Uterus (tissue), 4 donors: ENCODE measurements around the gene ACSS2. TPM values are rescaled to one million over a fixed set of nuclear protein-coding genes. Genes with fewer than 3 reads are reported as not detected.

ENCODE experiments used
- DNase-seq, 2 donors: peaks; one replicate each; pipeline ENCODE4 v3.0.0-alpha.2; 2019 to 2020
- H3K27ac ChIP-seq, 2 donors: fragments of 200-600 bp; sonication (generic); 1 replicate in 1 of 2; 2 replicates in 1 of 2; pipeline ENCODE4 v1.5.1; 2016 to 2018
- H3K27me3 ChIP-seq, 2 donors: fragments of 200-600 bp; sonication (generic); one replicate each; pipeline ENCODE4 v1.5.1; 2018 to 2019; ENCODE audit warnings: control low read depth in 1 of 2
- H3K36me3 ChIP-seq, 2 donors: fragments of 200-600 bp; sonication (generic); one replicate each; pipeline ENCODE4 v1.5.1; 2019; ENCODE audit warnings: control low read depth in 1 of 2
- H3K4me1 ChIP-seq, 2 donors: fragments of 200-600 bp; sonication (generic); one replicate each; pipeline ENCODE4 v1.5.1; 2018 to 2019; ENCODE audit warnings: control low read depth in 1 of 2
- H3K4me3 ChIP-seq, 2 donors: fragments of 200-600 bp; sonication (generic); 1 replicate in 1 of 2; 2 replicates in 1 of 2; pipeline ENCODE4 v1.5.1; 2018 to 2019; ENCODE audit warnings: mild to moderate bottlenecking in 1 of 2
- H3K9me3 ChIP-seq, 2 donors: fragments of 200-600 bp; sonication (generic); one replicate each; pipeline ENCODE4 v1.5.1; 2019; ENCODE audit warnings: control low read depth in 1 of 2
- POLR2A ChIP-seq, 2 donors: fragments of 450-650 bp; IDR thresholded peaks; one replicate each; pipeline ENCODE4 v1.6.1; 2016; ENCODE audit warnings: antibody characterized with exemption in 2 of 2, mild to moderate bottlenecking in 1 of 2, moderate library complexity in 1 of 2
- intact Hi-C: fragments of 100-400 bp; cut with DNase I; formaldehyde crosslinking; loops from one replicate; pipeline ENCODE4 v1.15.1; 2023; ENCODE audit warnings: low total_unique reads
- total RNA-seq, 4 donors: library from RNA; depleted of rRNA in 3 of 4; stranded (reverse); fragments of >200 nt in 3 of 4; gene quantifications; one replicate each; pipeline versions ENCODE4 v1.1.0 to v1.2.4, GENCODE V29; 2014 to 2023
- TF ChIP-seq, protein P1 (sequence below), 4 experiments: fragments of 200-600 bp in 2 of 4; fragments of 450-650 bp in 2 of 4; sonication (generic) in 2 of 4; IDR thresholded peaks; one replicate each; pipeline ENCODE4 v1.5.1; 2016 to 2019; ENCODE audit warnings: antibody characterized with exemption in 4 of 4, mild to moderate bottlenecking in 2 of 4, moderate library complexity in 1 of 4
- donor health status: DM: yes; HTN: yes; CAD: no.

The ACSS2 gene
- total RNA-seq, 4 donors from 2014 or later: 18.8 to 138 (median 48.7) TPM

DNA sequence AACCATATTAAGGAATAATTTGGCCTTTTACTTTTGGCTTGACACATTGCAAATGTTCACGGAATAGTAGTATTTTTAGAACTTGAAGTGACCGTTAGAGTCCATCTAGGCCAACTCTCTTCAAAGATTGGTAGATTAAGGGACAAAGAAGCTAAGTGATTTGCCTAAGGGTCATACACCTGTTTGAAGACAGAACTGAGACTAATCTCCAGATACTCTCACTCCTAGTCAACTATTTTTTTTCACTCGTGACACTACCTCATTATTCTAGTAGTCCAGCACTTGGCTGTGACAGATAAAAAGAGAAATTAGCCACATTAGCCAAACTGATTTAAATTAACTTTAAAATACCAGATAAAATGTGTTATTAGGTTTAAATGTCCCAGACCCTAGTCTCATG is 10.6 kb downstream of the ACSS2 start:
- Histone ChIP-seq H3K27ac (no peak overlapping the region), H3K27me3 (no peaks in the 10 kb centered on the region), H3K4me3 (no peak overlapping the region), H3K36me3 (no peaks in the 10 kb centered on the region), H3K4me1 (no peaks in the 10 kb centered on the region), H3K9me3 (no peaks in the 10 kb centered on the region)
- intact Hi-C loops: no loop called here
- TF ChIP-seq, protein P1, sequence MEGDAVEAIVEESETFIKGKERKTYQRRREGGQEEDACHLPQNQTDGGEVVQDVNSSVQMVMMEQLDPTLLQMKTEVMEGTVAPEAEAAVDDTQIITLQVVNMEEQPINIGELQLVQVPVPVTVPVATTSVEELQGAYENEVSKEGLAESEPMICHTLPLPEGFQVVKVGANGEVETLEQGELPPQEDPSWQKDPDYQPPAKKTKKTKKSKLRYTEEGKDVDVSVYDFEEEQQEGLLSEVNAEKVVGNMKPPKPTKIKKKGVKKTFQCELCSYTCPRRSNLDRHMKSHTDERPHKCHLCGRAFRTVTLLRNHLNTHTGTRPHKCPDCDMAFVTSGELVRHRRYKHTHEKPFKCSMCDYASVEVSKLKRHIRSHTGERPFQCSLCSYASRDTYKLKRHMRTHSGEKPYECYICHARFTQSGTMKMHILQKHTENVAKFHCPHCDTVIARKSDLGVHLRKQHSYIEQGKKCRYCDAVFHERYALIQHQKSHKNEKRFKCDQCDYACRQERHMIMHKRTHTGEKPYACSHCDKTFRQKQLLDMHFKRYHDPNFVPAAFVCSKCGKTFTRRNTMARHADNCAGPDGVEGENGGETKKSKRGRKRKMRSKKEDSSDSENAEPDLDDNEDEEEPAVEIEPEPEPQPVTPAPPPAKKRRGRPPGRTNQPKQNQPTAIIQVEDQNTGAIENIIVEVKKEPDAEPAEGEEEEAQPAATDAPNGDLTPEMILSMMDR (IDR thresholded peaks at IDR 0.05): no peak
- no peak for TF ChIP-seq POLR2A (IDR thresholded peaks at IDR 0.05)
- DNase-seq: no peak

DNA sequence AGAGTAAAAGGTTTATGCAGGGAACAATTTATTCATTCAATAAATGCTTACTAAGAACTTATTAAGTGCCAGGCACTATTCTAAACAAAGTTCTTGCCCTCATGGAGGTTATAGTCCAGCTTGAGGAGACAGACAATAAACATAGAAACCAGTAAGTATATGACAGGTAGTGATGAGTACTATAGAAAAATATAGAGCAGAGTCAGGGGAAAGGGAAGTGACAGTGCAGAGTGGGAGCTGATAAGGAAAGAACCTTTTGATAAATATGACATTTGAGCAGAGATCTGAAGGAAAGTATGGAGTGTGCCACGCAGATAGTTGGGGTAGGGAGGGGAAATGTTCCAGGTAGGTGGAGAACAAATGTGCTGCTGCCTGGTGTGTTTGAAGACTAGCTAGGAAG is 12.1 kb downstream of the ACSS2 start:
- Histone ChIP-seq H3K36me3 (no peaks in the 10 kb centered on the region), H3K9me3 (no peaks in the 10 kb centered on the region), H3K4me1 (no peaks in the 10 kb centered on the region), H3K4me3 (no peak overlapping the region), H3K27me3 (no peaks in the 10 kb centered on the region), H3K27ac (no peak overlapping the region)
- TF ChIP-seq POLR2A (IDR thresholded peaks at IDR 0.05): no peak
- TF ChIP-seq, protein P1 (IDR thresholded peaks at IDR 0.05): no peak
- DNase-seq: no peak
- intact Hi-C loops: no loop called here

- Histone ChIP-seq H3K4me1 (no peaks in the 10 kb centered on the region), H3K36me3 (no peaks in the 10 kb centered on the region), H3K27me3 (no peaks in the 10 kb centered on the region), H3K4me3 (no peak overlapping the region), H3K27ac (no peak overlapping the region), H3K9me3 (no peaks in the 10 kb centered on the region)
- DNase-seq: no peak
- no peak for TF ChIP-seq POLR2A (IDR thresholded peaks at IDR 0.05)
- TF ChIP-seq, protein P1 (IDR thresholded peaks at IDR 0.05): no peak
- intact Hi-C loops: no loop called here
These were observed 15.0 kb downstream of the ACSS2 start for GRCh38 chr20:34891166-34892062.

DNA sequence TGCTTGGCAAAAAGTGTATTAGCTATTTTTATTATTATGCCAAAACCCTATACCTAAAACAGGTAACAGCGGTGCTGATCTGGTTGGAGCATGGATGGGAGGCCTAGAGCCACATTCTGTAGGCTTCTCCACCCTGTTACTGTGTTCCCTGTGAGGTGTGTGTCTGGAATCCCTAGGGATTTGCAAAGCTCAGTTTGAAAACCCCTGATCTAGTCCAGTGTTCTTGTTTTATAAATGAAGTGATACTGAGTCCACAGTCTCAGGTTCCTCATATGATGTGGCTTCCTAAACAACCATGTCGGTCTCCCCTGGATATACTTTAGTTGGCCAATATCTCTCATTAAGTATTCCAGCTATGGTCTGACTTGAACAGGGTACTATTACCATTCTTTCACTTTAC is 16.3 kb downstream of the ACSS2 start:
- Histone ChIP-seq H3K27ac (no peak overlapping the region), H3K9me3 (no peaks in the 10 kb centered on the region), H3K4me1 (no peaks in the 10 kb centered on the region), H3K36me3 (no peaks in the 10 kb centered on the region), H3K27me3 (no peaks in the 10 kb centered on the region), H3K4me3 (no peak overlapping the region)
- no peak for DNase-seq
- intact Hi-C loops: no loop called here
- TF ChIP-seq, protein P1 (IDR thresholded peaks at IDR 0.05): no peak
- TF ChIP-seq POLR2A (IDR thresholded peaks at IDR 0.05): no peak

GRCh38 chr20:34894723-34895122 is 18.3 kb downstream of the ACSS2 start:
- no peak for DNase-seq
- intact Hi-C loops: no loop called here
- H3K9me3 ChIP-seq: no peaks in the 10 kb centered on the region
- H3K27ac ChIP-seq: no peak overlapping the region
- no peaks in the 10 kb centered on the region for H3K27me3 ChIP-seq
- no peak overlapping the region for H3K4me3 ChIP-seq
- H3K4me1 ChIP-seq: no peaks in the 10 kb centered on the region
- TF ChIP-seq, protein P1 (IDR thresholded peaks at IDR 0.05): no peak
- no peak for TF ChIP-seq POLR2A (IDR thresholded peaks at IDR 0.05)
- H3K36me3 ChIP-seq: no peaks in the 10 kb centered on the region
